ENCODE measurements around the gene ENPP6.

DNA sequence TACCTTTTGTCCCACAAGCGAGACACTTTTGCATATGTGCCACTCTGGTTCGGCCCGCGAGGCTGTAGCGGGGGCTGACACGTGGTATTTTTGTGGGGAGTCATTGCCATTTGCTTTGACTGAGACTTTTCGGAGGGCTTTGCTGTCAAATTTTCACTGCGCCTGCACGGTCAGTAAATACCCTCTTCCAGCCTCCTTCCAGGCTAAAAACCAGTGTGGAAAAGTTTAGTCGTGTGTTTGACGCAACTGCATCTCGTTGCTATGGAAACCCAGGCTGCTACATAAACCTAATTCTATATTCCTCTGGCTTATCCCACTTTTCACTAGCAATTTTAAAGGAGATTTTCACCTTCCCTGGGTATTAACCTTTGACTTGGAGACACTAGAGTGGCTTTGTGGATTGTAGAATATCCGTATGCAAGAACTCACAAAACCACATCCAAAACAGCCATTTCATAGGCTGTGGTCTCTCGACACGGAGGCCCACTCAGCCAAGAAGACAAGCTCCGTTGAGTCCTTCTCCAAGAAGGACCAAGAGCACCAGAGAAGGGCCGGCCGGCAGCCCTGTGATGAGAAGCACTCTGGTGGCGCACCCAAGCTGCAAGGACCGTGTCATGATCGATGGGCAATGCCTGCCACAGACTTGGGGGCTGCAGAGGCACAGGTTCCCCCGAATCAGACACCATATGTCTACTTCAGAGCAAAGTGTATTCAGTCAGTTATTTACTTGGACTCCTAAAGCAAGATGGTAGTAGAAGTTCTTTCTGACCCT lies 38.4 kb upstream of the ENPP6 start:
- TF ChIP-seq, protein P1, sequence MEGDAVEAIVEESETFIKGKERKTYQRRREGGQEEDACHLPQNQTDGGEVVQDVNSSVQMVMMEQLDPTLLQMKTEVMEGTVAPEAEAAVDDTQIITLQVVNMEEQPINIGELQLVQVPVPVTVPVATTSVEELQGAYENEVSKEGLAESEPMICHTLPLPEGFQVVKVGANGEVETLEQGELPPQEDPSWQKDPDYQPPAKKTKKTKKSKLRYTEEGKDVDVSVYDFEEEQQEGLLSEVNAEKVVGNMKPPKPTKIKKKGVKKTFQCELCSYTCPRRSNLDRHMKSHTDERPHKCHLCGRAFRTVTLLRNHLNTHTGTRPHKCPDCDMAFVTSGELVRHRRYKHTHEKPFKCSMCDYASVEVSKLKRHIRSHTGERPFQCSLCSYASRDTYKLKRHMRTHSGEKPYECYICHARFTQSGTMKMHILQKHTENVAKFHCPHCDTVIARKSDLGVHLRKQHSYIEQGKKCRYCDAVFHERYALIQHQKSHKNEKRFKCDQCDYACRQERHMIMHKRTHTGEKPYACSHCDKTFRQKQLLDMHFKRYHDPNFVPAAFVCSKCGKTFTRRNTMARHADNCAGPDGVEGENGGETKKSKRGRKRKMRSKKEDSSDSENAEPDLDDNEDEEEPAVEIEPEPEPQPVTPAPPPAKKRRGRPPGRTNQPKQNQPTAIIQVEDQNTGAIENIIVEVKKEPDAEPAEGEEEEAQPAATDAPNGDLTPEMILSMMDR (conservative IDR thresholded peaks at IDR 0.05; ENCODE audit: low read depth, low read length) = no peak
- TF ChIP-seq EZH2 (IDR thresholded peaks at IDR 0.05; ENCODE audit: borderline replicate concordance, low read depth, low read length, poor library complexity, severe bottlenecking) = no peak
